GM23338 (cell line): ENCODE data around the gene MBOAT7. TPM values are rescaled to one million over a fixed set of nuclear protein-coding genes. Genes with fewer than 3 reads are reported as not detected.
A peak's percentile ranks its signal among the peaks of the same experiment; 100 is the strongest.

ENCODE experiments used
- ATAC-seq: fragments of 200-7000 bp; cut with Tn5 transposase; 3 replicates; pipeline ENCODE4 v1.9.1; 2020
- DNase-seq: peaks from one replicate; pipeline ENCODE4 v3.0.0-alpha.2; 2015; ENCODE audit warnings: low spot score
- H2AFZ ChIP-seq: fragments of 200-600 bp; sonication (generic); 2 replicates; pipeline ENCODE4 v1.8.0; 2016; ENCODE audit warnings: antibody characterized with exemption, mild to moderate bottlenecking, moderate library complexity
- H3F3A ChIP-seq: fragments of 200-600 bp; sonication (generic); replicated peaks from 2 replicates; pipeline ENCODE4 v1.8.0; 2017; ENCODE audit warnings: antibody characterized with exemption, mixed run types, low read depth
- H3K27ac ChIP-seq: fragments of 200-600 bp; sonication (generic); 2 replicates; pipeline ENCODE4 v1.6.1; 2016; ENCODE audit warnings: low read depth
- H3K27me3 ChIP-seq: fragments of 200-600 bp; sonication (generic); 2 replicates; pipeline ENCODE4 v1.8.0; 2016; ENCODE audit warnings: mild to moderate bottlenecking, mixed run types, moderate library complexity; ENCODE audit not compliant: insufficient read depth
- H3K36me3 ChIP-seq: fragments of 200-600 bp; sonication (generic); 2 replicates; pipeline ENCODE4 v1.8.0; 2016; ENCODE audit warnings: mild to moderate bottlenecking; ENCODE audit not compliant: insufficient read depth
- H3K4me1 ChIP-seq: fragments of 200-600 bp; sonication (generic); 2 replicates; pipeline ENCODE4 v1.8.0; 2016; ENCODE audit warnings: mild to moderate bottlenecking, moderate library complexity; ENCODE audit not compliant: insufficient read depth
- H3K4me2 ChIP-seq: fragments of 200-600 bp; sonication (generic); 2 replicates; pipeline ENCODE4 v1.7.1; 2017; ENCODE audit warnings: mixed run types
- H3K4me3 ChIP-seq: fragments of 200-600 bp; sonication (generic); 2 replicates; pipeline ENCODE4 v1.6.1; 2016; ENCODE audit warnings: mixed run types
- H3K79me2 ChIP-seq: fragments of 200-600 bp; sonication (generic); replicated peaks from 2 replicates; pipeline ENCODE4 v1.8.0; 2017; ENCODE audit warnings: mild to moderate bottlenecking; ENCODE audit not compliant: insufficient read depth
- H3K9me2 ChIP-seq: fragments of 200-600 bp; sonication (generic); 2 replicates; pipeline ENCODE4 v1.8.0; 2017; ENCODE audit not compliant: insufficient read depth
- H4K20me1 ChIP-seq: fragments of 200-600 bp; sonication (generic); replicated peaks from 2 replicates; pipeline ENCODE4 v1.8.0; 2017; ENCODE audit warnings: mild to moderate bottlenecking; ENCODE audit not compliant: insufficient read depth
- H3K27ac Mint-ChIP-seq: 2 replicates; pipeline ENCODE4 v1.8.0; 2020; ENCODE audit warnings: inconsistent platforms, mild to moderate bottlenecking, moderate library complexity, mixed read lengths
- H3K27me3 Mint-ChIP-seq: 3 replicates; pipeline ENCODE4 v1.8.0; 2022; ENCODE audit warnings: low read depth, mild to moderate bottlenecking, moderate library complexity, mixed read lengths, inconsistent platforms; ENCODE audit not compliant: insufficient read depth, poor library complexity
- H3K36me3 Mint-ChIP-seq: 3 replicates; pipeline ENCODE4 v1.8.0; 2021; ENCODE audit warnings: low read depth, mild to moderate bottlenecking, inconsistent platforms, moderate library complexity, mixed read lengths
- H3K4me1 Mint-ChIP-seq: 3 replicates; pipeline ENCODE4 v1.8.0; 2020; ENCODE audit warnings: mild to moderate bottlenecking, inconsistent platforms, mixed read lengths
- H3K4me3 Mint-ChIP-seq: 3 replicates; pipeline ENCODE4 v1.8.0; 2021; ENCODE audit warnings: moderate library complexity, mild to moderate bottlenecking, inconsistent platforms, mixed read lengths
- H3K9me3 Mint-ChIP-seq: 3 replicates; pipeline ENCODE4 v1.8.0; 2020; ENCODE audit warnings: moderate library complexity, mild to moderate bottlenecking, inconsistent platforms, mixed read lengths
- ETS1 ChIP-seq: IDR thresholded peaks from 2 replicates; pipeline ENCODE4 v1.6.1; 2016; ENCODE audit warnings: antibody characterized with exemption
- EZH2 ChIP-seq: fragments of 200-600 bp; sonication (generic); IDR thresholded peaks from one replicate; pipeline ENCODE4 v1.8.0; 2017; ENCODE audit warnings: antibody characterized with exemption, mild to moderate bottlenecking, low read depth; ENCODE audit not compliant: unreplicated experiment
- JUNB ChIP-seq: IDR thresholded peaks from one replicate; pipeline ENCODE4 v1.6.1; 2016; ENCODE audit warnings: antibody characterized with exemption; ENCODE audit not compliant: unreplicated experiment
- NANOG ChIP-seq: IDR thresholded peaks from 2 replicates; pipeline ENCODE4 v1.6.1; 2016; ENCODE audit warnings: antibody characterized with exemption, borderline replicate concordance
- POLR2AphosphoS5 ChIP-seq: IDR thresholded peaks from 2 replicates; pipeline ENCODE4 v1.6.1; 2016; ENCODE audit warnings: antibody characterized with exemption, low read depth
- REST ChIP-seq: IDR thresholded peaks from one replicate; pipeline ENCODE4 v1.6.1; 2018; ENCODE audit warnings: antibody characterized with exemption; ENCODE audit not compliant: unreplicated experiment
- ZNF114 ChIP-seq: fragments of 250-450 bp; sonication (Bioruptor Pico); IDR thresholded peaks from 2 replicates; pipeline ENCODE4 v1.5.0; 2020; ENCODE audit warnings: mild to moderate bottlenecking, moderate library complexity
- ZNF462 ChIP-seq: fragments of 250-450 bp; sonication (Bioruptor Pico); IDR thresholded peaks from 2 replicates; pipeline ENCODE4 v1.5.0; 2020; ENCODE audit warnings: mild to moderate bottlenecking, moderate library complexity
- polyA plus RNA-seq: library from polyadenylated mRNA; unstranded; fragments of >200 nt; fragmentation: Nextera tagmentation; extraction: Ambion mirVana; gene quantifications from 2 replicates; pipeline ENCODE4 v1.2.1, GENCODE V29; 2016
- total RNA-seq: library from RNA; depleted of rRNA; stranded (reverse); fragments of >200 nt; shearing (Covaris generic); gene quantifications from 2 replicates; pipeline ENCODE4 v1.2.3, GENCODE V29; 2014

MBOAT7 gene
- total and polyA plus RNA-seq, 2 experiments from 2014 or later, result 77.8 to 184 TPM

GRCh38 chr19:54142166-54142780 is 47.1 kb downstream of the MBOAT7 start (continued):
- TF ChIP-seq ZNF462, result no peak
- TF ChIP-seq REST, result no peak
- no peak for TF ChIP-seq ZNF114
- no peak for TF ChIP-seq NANOG

GRCh38 chr19:54141356-54141755 is 48.0 kb downstream of the MBOAT7 start:
- H3K27ac Mint-ChIP-seq, result no peak overlapping the region
- H3K27ac ChIP-seq, result 0 out of 2 replicates have a peak overlapping the region, but pooled peaks have one; percentile 32
- H3K4me2 ChIP-seq, result no peak overlapping the region
- peaks cover 4% of the 10 kb centered on the region; the same call in 1 of the 2 replicates for H3F3A ChIP-seq
- H3K4me3 Mint-ChIP-seq, result no peak overlapping the region
- peaks cover 49% of the 10 kb centered on the region for H4K20me1 ChIP-seq
- H3K9me2 ChIP-seq, result no peaks in the 10 kb centered on the region
- H3K36me3 Mint-ChIP-seq, result peaks cover 63% of the 10 kb centered on the region
- no peaks in the 10 kb centered on the region; the same call in 1 of the 2 replicates for H3K4me1 ChIP-seq
- H3K4me1 Mint-ChIP-seq, result peaks cover 23% of the 10 kb centered on the region
- H3K79me2 ChIP-seq, result peaks cover 51% of the 10 kb centered on the region
- H3K36me3 ChIP-seq, result peaks cover 24% of the 10 kb centered on the region
- DNase-seq (no peak), ATAC-seq (no peak)
- no peaks in the 10 kb centered on the region for H3K27me3 ChIP-seq
- no peaks in the 10 kb centered on the region; the same call in 2 of the 3 replicates for H3K9me3 Mint-ChIP-seq
- H3K4me3 ChIP-seq, result no peak overlapping the region
- H3K27me3 Mint-ChIP-seq, result peaks cover 19% of the 10 kb centered on the region
- H2AFZ ChIP-seq, result no peak overlapping the region
- TF ChIP-seq EZH2 (no peak), JUNB (no peak), POLR2AphosphoS5 (no peak), ETS1 (no peak)
